Astrocyte (in vitro differentiated cells and primary cell): ENCODE results near the gene CNST.

ENCODE experiments used
- CTCF ChIP-seq: IDR thresholded peaks from 2 replicates; pipeline ENCODE4 v1.5.1; 2011; ENCODE audit warnings: low read depth, mild to moderate bottlenecking, inconsistent platforms, low read length, moderate library complexity; ENCODE audit not compliant: insufficient read depth
- EZH2 ChIP-seq: IDR thresholded peaks from 2 replicates; pipeline ENCODE4 v1.6.1; 2012; ENCODE audit warnings: mild to moderate bottlenecking, low read length, inconsistent platforms; ENCODE audit not compliant: insufficient read depth

GRCh38 chr1:246631426-246631825 is 65.2 kb downstream of the CNST start:
- TF ChIP-seq CTCF (no peak), EZH2 (no peak)
